Liver (tissue), 9 donors: ENCODE measurements around the gene CD226. TPM values are rescaled to one million over a fixed set of nuclear protein-coding genes. Genes with fewer than 3 reads are reported as not detected.

ENCODE experiments used
- DNase-seq: peaks from one replicate; pipeline ENCODE4 v3.0.0-alpha.2; 2017; ENCODE audit warnings: low spot score
- H3K27ac ChIP-seq, 2 donors: one replicate each; pipeline ENCODE4 v1.7.0; 2013; ENCODE audit warnings: inconsistent platforms in 2 of 2, low read length in 2 of 2, control low read depth in 1 of 2, low read depth in 1 of 2, mild to moderate bottlenecking in 1 of 2
- H3K27me3 ChIP-seq, 4 donors: one replicate each; pipeline versions ENCODE4 v1.6.1 to v1.7.0; 2013; ENCODE audit warnings: low read length in 3 of 4, inconsistent platforms in 1 of 4, mild to moderate bottlenecking in 1 of 4, moderate library complexity in 1 of 4; ENCODE audit not compliant: control insufficient read depth in 4 of 4, insufficient read depth in 4 of 4
- H3K36me3 ChIP-seq, 4 donors: one replicate each; pipeline versions ENCODE4 v1.6.1 to v1.7.0; 2013; ENCODE audit warnings: low read length in 3 of 4, mild to moderate bottlenecking in 3 of 4, low read depth in 1 of 4, moderate library complexity in 1 of 4; ENCODE audit not compliant: control insufficient read depth in 4 of 4, insufficient read depth in 3 of 4
- H3K4me1 ChIP-seq, 4 donors: one replicate each; pipeline versions ENCODE4 v1.6.1 to v1.7.0; 2013; ENCODE audit warnings: low read length in 3 of 4, mild to moderate bottlenecking in 3 of 4, moderate library complexity in 1 of 4; ENCODE audit not compliant: control insufficient read depth in 4 of 4, insufficient read depth in 4 of 4
- H3K4me3 ChIP-seq, 3 donors: one replicate each; pipeline versions ENCODE4 v1.6.1 to v1.7.0; 2013; ENCODE audit warnings: low read length in 3 of 3, control low read depth in 1 of 3, low read depth in 1 of 3, mild to moderate bottlenecking in 1 of 3
- H3K9ac ChIP-seq, 2 donors: one replicate each; pipeline ENCODE4 v1.7.0; 2013; ENCODE audit warnings: low read length in 2 of 2, mild to moderate bottlenecking in 2 of 2, moderate library complexity in 2 of 2, control low read depth in 1 of 2, low read depth in 1 of 2
- H3K9me3 ChIP-seq, 4 donors: one replicate each; pipeline versions ENCODE4 v1.6.1 to v1.7.0; 2013; ENCODE audit warnings: low read length in 3 of 4; ENCODE audit not compliant: control insufficient read depth in 4 of 4
- EGR1 ChIP-seq, 2 donors: IDR thresholded peaks; 2 replicates each; pipeline ENCODE4 v1.6.1; 2016 to 2018; ENCODE audit warnings: antibody characterized with exemption in 2 of 2, low read depth in 2 of 2
- FOXA1 ChIP-seq: IDR thresholded peaks from 2 replicates; pipeline ENCODE4 v1.6.1; 2016; ENCODE audit warnings: antibody characterized with exemption
- GABPA ChIP-seq, 2 donors: IDR thresholded peaks in 1 of 2; conservative IDR thresholded peaks in 1 of 2; 2 replicates each; pipeline ENCODE4 v1.6.1; 2016; ENCODE audit warnings: antibody characterized with exemption in 2 of 2, mild to moderate bottlenecking in 1 of 2, moderate library complexity in 1 of 2
- HNF4A ChIP-seq, 2 donors: conservative IDR thresholded peaks; 2 replicates each; pipeline ENCODE4 v1.6.1; 2016; ENCODE audit warnings: antibody characterized with exemption in 2 of 2, mild to moderate bottlenecking in 2 of 2
- HNF4G ChIP-seq: IDR thresholded peaks from 2 replicates; pipeline ENCODE4 v1.6.1; 2016; ENCODE audit warnings: antibody characterized with exemption
- RAD21 ChIP-seq, 2 donors: IDR thresholded peaks; 2 replicates each; pipeline ENCODE4 v1.6.1; 2016; ENCODE audit warnings: antibody characterized with exemption in 2 of 2, mild to moderate bottlenecking in 2 of 2
- RXRA ChIP-seq, 2 donors: IDR thresholded peaks; 2 replicates each; pipeline ENCODE4 v1.6.1; 2017 to 2018; ENCODE audit warnings: antibody characterized with exemption in 2 of 2, mild to moderate bottlenecking in 1 of 2
- SP1 ChIP-seq: IDR thresholded peaks from 2 replicates; pipeline ENCODE4 v1.6.1; 2018; ENCODE audit warnings: antibody characterized with exemption, mild to moderate bottlenecking
- TAF1 ChIP-seq: conservative IDR thresholded peaks from 2 replicates; pipeline ENCODE4 v1.6.1; 2016; ENCODE audit warnings: antibody characterized with exemption, mild to moderate bottlenecking
- YY1 ChIP-seq: IDR thresholded peaks from 2 replicates; pipeline ENCODE4 v1.6.1; 2016; ENCODE audit warnings: antibody characterized with exemption, mild to moderate bottlenecking
- WGBS: extraction: QIAGEN DNeasy Blood & Tissue Kit; methylation state at CpG from one replicate; pipeline ENCODE4 v1.1.7; 2013; 5-methylcytosine and 5-hydroxymethylcytosine counted together
- polyA plus RNA-seq, 2 donors: library from polyadenylated mRNA; stranded (reverse) in 1 of 2; unstranded in 1 of 2; fragments of 200-250 nt in 1 of 2; fragments of >200 nt in 1 of 2; fragmentation: Nextera tagmentation in 1 of 2; extraction: Ambion mirVana in 1 of 2; gene quantifications; one replicate each; pipeline versions ENCODE4 v1.2.1 to v1.2.3, GENCODE V29; 2013 to 2015
- total RNA-seq, 2 donors: library from RNA; depleted of rRNA; stranded (reverse); fragments of >200 nt; gene quantifications; one replicate each; pipeline ENCODE4 v1.2.3, GENCODE V29; 2014
- TF ChIP-seq, protein P1 (sequence below): IDR thresholded peaks from 2 replicates; pipeline ENCODE4 v1.6.1; 2016; ENCODE audit warnings: antibody characterized with exemption
- TF ChIP-seq, protein P2 (sequence below): IDR thresholded peaks from 2 replicates; pipeline ENCODE4 v1.6.1; 2016; ENCODE audit warnings: antibody characterized with exemption
- TF ChIP-seq, protein P3 (sequence below): fragments of 150-350 bp; IDR thresholded peaks from 2 replicates; pipeline ENCODE4 v1.5.1; 2017; ENCODE audit warnings: improper control_type of control experiment, low read depth, low read length; ENCODE audit not compliant: missing input control
- TF ChIP-seq, protein P4 (sequence below): IDR thresholded peaks from 2 replicates; pipeline ENCODE4 v1.6.1; 2016; ENCODE audit warnings: antibody characterized with exemption
- TF ChIP-seq, protein P5 (sequence below): IDR thresholded peaks from 2 replicates; pipeline ENCODE4 v1.6.1; 2016; ENCODE audit warnings: antibody characterized with exemption, mild to moderate bottlenecking
- donor health status: healthy.
- donor health status: healthy.
- donor health status: healthy.
- donor health status: healthy.
- donor health status: healthy.

The CD226 gene
- total and polyA plus RNA-seq, 4 donors = 0.50 to 5.2 (median 3.0) TPM

DNA sequence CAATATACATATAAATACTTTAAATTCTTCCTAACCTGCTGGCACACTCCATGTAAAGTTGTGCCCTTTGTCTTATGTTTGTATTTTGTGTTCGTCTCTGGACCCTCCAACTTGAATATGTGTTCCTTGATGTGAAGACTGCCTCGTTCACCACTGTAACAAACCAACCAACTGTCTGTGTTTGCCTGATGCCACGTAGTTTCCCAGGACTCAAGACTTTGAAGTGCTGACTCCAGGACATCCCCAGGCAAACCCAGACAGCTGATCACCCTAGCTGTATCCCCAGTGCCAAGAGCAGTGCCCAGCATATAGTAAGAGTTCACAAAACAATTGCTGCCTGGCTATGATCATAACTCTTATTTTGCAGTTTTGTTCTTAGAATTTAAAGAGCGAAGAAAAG, 15.5 kb upstream of the CD226 start:
- Histone ChIP-seq H3K27ac (no peak overlapping the region), H3K4me1 (no peaks in the 10 kb centered on the region), H3K36me3 (no peaks in the 10 kb centered on the region), H3K9me3 (no peaks in the 10 kb centered on the region), H3K9ac (no peak overlapping the region), H3K4me3 (no peak overlapping the region), H3K27me3 (no peaks in the 10 kb centered on the region)
- 97% methylated on average over 4 of the region's 4 CpGs for WGBS
- TF ChIP-seq RAD21 (IDR thresholded peaks at IDR 0.05) (no peak), HNF4A (conservative IDR thresholded peaks at IDR 0.05) (no peak), SP1 (no peak), GABPA (IDR thresholded peaks at IDR 0.05 in 1 of 2, conservative IDR thresholded peaks at IDR 0.05 in 1 of 2) (no peak)
- TF ChIP-seq, protein P1, sequence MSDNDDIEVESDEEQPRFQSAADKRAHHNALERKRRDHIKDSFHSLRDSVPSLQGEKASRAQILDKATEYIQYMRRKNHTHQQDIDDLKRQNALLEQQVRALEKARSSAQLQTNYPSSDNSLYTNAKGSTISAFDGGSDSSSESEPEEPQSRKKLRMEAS = no peak
- DNase-seq = no peak

DNA sequence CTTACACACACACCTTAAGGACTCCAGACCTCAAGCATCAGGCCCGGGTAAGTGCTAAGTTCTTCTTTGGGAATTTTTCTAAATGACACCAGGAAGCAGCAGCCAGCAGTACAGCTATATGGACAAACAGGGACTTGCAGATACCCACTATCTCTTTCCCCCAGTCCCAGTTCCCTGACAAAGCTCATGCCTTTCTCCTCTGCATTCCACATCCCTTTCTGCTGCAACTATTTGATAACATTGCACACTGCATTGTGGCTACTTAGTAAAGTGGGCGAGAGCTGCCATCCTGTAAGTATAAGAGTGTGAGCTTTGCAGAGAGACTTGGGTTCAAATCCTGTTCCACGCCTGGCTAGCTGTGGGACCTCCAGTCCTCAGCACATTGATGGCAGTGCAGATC, 14.0 kb upstream of the CD226 start:
- H3K4me3 ChIP-seq = no peak overlapping the region
- no peaks in the 10 kb centered on the region for H3K27me3 ChIP-seq
- no peaks in the 10 kb centered on the region for H3K4me1 ChIP-seq
- TF ChIP-seq EGR1 (IDR thresholded peaks at IDR 0.05; ENCODE audit: low read depth in 2 of 2) (no peak), FOXA1 (no peak), RXRA (IDR thresholded peaks at IDR 0.05) (no peak), RAD21 (IDR thresholded peaks at IDR 0.05) (no peak), HNF4A (conservative IDR thresholded peaks at IDR 0.05) (no peak), GABPA (IDR thresholded peaks at IDR 0.05 in 1 of 2, conservative IDR thresholded peaks at IDR 0.05 in 1 of 2) (no peak), HNF4G (no peak), YY1 (no peak), TAF1 (no peak)
- TF ChIP-seq, protein P2, sequence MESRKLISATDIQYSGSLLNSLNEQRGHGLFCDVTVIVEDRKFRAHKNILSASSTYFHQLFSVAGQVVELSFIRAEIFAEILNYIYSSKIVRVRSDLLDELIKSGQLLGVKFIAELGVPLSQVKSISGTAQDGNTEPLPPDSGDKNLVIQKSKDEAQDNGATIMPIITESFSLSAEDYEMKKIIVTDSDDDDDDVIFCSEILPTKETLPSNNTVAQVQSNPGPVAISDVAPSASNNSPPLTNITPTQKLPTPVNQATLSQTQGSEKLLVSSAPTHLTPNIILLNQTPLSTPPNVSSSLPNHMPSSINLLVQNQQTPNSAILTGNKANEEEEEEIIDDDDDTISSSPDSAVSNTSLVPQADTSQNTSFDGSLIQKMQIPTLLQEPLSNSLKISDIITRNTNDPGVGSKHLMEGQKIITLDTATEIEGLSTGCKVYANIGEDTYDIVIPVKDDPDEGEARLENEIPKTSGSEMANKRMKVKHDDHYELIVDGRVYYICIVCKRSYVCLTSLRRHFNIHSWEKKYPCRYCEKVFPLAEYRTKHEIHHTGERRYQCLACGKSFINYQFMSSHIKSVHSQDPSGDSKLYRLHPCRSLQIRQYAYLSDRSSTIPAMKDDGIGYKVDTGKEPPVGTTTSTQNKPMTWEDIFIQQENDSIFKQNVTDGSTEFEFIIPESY = no peak
- TF ChIP-seq, protein P3, sequence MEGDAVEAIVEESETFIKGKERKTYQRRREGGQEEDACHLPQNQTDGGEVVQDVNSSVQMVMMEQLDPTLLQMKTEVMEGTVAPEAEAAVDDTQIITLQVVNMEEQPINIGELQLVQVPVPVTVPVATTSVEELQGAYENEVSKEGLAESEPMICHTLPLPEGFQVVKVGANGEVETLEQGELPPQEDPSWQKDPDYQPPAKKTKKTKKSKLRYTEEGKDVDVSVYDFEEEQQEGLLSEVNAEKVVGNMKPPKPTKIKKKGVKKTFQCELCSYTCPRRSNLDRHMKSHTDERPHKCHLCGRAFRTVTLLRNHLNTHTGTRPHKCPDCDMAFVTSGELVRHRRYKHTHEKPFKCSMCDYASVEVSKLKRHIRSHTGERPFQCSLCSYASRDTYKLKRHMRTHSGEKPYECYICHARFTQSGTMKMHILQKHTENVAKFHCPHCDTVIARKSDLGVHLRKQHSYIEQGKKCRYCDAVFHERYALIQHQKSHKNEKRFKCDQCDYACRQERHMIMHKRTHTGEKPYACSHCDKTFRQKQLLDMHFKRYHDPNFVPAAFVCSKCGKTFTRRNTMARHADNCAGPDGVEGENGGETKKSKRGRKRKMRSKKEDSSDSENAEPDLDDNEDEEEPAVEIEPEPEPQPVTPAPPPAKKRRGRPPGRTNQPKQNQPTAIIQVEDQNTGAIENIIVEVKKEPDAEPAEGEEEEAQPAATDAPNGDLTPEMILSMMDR = no peak
- TF ChIP-seq, protein P4, sequence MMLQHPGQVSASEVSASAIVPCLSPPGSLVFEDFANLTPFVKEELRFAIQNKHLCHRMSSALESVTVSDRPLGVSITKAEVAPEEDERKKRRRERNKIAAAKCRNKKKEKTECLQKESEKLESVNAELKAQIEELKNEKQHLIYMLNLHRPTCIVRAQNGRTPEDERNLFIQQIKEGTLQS = no peak
- TF ChIP-seq, protein P5, sequence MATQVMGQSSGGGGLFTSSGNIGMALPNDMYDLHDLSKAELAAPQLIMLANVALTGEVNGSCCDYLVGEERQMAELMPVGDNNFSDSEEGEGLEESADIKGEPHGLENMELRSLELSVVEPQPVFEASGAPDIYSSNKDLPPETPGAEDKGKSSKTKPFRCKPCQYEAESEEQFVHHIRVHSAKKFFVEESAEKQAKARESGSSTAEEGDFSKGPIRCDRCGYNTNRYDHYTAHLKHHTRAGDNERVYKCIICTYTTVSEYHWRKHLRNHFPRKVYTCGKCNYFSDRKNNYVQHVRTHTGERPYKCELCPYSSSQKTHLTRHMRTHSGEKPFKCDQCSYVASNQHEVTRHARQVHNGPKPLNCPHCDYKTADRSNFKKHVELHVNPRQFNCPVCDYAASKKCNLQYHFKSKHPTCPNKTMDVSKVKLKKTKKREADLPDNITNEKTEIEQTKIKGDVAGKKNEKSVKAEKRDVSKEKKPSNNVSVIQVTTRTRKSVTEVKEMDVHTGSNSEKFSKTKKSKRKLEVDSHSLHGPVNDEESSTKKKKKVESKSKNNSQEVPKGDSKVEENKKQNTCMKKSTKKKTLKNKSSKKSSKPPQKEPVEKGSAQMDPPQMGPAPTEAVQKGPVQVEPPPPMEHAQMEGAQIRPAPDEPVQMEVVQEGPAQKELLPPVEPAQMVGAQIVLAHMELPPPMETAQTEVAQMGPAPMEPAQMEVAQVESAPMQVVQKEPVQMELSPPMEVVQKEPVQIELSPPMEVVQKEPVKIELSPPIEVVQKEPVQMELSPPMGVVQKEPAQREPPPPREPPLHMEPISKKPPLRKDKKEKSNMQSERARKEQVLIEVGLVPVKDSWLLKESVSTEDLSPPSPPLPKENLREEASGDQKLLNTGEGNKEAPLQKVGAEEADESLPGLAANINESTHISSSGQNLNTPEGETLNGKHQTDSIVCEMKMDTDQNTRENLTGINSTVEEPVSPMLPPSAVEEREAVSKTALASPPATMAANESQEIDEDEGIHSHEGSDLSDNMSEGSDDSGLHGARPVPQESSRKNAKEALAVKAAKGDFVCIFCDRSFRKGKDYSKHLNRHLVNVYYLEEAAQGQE = no peak
- H3K9me3 ChIP-seq = no peaks in the 10 kb centered on the region
- DNase-seq = no peak
- H3K9ac ChIP-seq = no peak overlapping the region
- no peaks in the 10 kb centered on the region for H3K36me3 ChIP-seq
- H3K27ac ChIP-seq = no peak overlapping the region
- WGBS = 91% methylated on average over 3 of the region's 3 CpGs
